ENCODE data around the gene OXSR1.

- TF ChIP-seq, protein P1, sequence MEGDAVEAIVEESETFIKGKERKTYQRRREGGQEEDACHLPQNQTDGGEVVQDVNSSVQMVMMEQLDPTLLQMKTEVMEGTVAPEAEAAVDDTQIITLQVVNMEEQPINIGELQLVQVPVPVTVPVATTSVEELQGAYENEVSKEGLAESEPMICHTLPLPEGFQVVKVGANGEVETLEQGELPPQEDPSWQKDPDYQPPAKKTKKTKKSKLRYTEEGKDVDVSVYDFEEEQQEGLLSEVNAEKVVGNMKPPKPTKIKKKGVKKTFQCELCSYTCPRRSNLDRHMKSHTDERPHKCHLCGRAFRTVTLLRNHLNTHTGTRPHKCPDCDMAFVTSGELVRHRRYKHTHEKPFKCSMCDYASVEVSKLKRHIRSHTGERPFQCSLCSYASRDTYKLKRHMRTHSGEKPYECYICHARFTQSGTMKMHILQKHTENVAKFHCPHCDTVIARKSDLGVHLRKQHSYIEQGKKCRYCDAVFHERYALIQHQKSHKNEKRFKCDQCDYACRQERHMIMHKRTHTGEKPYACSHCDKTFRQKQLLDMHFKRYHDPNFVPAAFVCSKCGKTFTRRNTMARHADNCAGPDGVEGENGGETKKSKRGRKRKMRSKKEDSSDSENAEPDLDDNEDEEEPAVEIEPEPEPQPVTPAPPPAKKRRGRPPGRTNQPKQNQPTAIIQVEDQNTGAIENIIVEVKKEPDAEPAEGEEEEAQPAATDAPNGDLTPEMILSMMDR (IDR thresholded peaks at IDR 0.05 in 4 of 5, conservative IDR thresholded peaks at IDR 0.05 in 1 of 5): no peak
- no peak for TF ChIP-seq POLR2A (IDR thresholded peaks at IDR 0.05)
Measured at GRCh38 chr3:38120693-38121450, 44.5 kb upstream of the OXSR1 start.
